GM13977 (cell line): ENCODE measurements around the gene CXCL12.

ENCODE experiments used
- DNase-seq: peaks from one replicate; pipeline ENCODE4 v3.0.0; 2012; ENCODE audit warnings: low spot score
- in situ Hi-C: fragments of 300-500 bp; cut with MboI; formaldehyde crosslinking; loops from one replicate; pipeline ENCODE4 v1.12.0; 2022; ENCODE audit warnings: low sequenced_read_pairs, low pct_unique_long_range_greater_than_20kb, mixed read lengths, inconsistent platforms; ENCODE audit not compliant: unreplicated experiment
- TF ChIP-seq, protein P1 (sequence below): IDR thresholded peaks from 2 replicates; pipeline ENCODE4 v1.5.1; 2012; ENCODE audit warnings: mild to moderate bottlenecking, control low read depth; ENCODE audit not compliant: insufficient read depth; ENCODE audit errors: extremely low read depth, missing control alignments

The CXCL12 gene

DNA sequence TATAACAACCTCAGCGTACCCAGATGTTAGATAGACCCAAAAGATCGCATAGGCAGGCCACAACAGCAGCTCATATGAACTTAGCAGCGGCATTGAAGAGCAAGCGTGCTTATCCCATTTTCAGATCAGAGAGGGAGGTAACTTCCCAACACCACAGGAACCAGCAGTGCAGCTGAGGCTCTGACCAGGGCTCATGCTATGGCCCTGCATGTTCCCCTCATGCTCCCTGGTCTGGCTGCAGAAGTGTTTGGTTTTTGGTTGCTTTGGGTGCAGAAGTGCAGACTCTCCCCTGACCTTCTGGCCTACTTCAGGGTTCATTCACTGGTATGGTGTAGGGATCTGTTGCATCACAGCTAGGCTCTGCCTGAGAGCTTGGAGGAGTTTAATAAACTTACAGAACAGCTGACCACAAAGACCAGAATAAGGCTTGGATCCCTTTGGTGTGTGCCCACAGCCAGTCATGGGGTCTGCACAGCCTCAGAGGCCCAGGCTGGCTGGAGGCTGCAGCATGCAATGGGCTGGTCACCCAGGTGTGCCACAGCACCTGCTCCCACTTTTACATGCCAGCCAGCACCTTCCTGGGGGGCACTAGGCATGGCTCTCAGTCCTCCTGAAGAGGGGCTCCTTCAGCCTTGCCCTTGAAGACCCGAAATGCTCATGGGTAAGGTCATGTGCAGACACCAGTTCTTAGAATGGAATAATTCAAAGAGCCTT lies 9.1 kb upstream of the CXCL12 start:
- DNase-seq = no peak
- TF ChIP-seq, protein P1, sequence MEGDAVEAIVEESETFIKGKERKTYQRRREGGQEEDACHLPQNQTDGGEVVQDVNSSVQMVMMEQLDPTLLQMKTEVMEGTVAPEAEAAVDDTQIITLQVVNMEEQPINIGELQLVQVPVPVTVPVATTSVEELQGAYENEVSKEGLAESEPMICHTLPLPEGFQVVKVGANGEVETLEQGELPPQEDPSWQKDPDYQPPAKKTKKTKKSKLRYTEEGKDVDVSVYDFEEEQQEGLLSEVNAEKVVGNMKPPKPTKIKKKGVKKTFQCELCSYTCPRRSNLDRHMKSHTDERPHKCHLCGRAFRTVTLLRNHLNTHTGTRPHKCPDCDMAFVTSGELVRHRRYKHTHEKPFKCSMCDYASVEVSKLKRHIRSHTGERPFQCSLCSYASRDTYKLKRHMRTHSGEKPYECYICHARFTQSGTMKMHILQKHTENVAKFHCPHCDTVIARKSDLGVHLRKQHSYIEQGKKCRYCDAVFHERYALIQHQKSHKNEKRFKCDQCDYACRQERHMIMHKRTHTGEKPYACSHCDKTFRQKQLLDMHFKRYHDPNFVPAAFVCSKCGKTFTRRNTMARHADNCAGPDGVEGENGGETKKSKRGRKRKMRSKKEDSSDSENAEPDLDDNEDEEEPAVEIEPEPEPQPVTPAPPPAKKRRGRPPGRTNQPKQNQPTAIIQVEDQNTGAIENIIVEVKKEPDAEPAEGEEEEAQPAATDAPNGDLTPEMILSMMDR = no peak
- in situ Hi-C loops = loop anchor here (25.0 kb wide), 1 partner anchor 468 kb away; no protein-coding TSS in a partner anchor

DNA sequence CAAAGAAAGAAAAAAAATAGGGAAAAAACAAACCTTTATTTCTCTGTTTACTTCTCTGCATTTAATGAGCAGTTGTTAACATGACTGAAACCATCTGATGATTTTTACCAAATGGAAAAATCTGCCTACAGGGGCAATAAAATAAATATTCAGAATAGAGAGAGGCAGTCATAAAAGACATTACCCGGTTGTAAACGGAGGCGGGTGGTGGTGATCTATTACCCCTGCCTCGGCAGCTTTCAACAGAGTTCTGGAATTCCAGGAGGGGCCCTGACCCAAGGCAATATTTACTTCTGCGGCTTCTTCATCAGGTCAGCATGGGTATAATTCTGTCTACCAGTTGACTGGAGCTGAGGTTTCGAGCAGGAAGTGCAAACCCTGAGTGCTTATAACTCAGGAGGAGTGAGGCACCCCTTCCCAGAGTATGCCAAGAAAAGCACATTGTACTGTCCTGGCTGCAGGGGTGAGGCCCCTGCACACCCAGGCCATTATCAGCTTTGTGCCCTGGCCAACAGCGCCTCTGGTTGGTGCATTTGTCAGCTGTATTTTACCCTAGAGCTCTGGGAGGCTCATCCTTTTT lies 8.2 kb upstream of the CXCL12 start:
- in situ Hi-C loops = loop anchor here (25.0 kb wide), 1 partner anchor 469 kb away; no protein-coding TSS in a partner anchor
- TF ChIP-seq, protein P1 = no peak
- DNase-seq = no peak

DNA sequence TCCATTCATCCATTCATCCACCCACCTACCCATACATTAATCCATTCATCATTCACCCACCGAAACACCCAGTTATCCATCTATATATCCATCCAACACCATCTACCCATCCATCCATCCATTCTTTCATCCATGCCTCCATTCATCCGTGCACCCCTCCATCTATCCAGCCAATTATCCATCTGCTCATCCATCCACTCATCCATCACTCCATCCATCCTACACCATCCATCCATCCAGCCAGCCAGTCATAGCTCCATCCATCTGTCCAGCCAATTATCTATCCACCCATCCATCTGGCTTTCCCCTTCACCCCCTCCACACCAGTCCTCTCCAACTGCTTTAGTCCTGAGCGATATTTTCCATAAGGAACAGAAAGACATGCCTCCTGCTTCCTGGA lies 7.5 kb upstream of the CXCL12 start:
- in situ Hi-C loops = loop anchor here (25.0 kb wide), 1 partner anchor 470 kb away; no protein-coding TSS in a partner anchor
- DNase-seq = no peak
- TF ChIP-seq, protein P1 = no peak

DNA sequence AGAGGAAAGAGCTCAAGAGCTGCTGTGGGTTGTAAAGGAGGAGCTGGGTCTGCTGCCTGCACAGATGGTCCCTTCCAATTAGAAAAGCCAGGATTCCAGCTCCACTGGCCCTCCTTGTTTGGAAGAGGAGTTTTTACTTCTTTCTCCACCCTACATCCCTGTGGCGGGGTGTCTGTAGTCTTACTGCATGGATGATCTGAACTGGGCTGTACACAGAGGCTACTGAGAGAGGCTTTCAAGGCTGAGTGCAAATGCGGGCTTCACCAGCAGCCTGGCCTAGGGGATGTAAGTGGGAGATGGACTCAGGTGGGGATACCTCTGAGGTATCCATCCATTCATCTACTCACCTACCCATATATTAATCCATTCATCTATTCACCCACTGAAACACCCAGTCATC lies 7.1 kb upstream of the CXCL12 start:
- in situ Hi-C loops = loop anchor here (25.0 kb wide), 1 partner anchor 470 kb away; no protein-coding TSS in a partner anchor
- TF ChIP-seq, protein P1 = no peak

DNA sequence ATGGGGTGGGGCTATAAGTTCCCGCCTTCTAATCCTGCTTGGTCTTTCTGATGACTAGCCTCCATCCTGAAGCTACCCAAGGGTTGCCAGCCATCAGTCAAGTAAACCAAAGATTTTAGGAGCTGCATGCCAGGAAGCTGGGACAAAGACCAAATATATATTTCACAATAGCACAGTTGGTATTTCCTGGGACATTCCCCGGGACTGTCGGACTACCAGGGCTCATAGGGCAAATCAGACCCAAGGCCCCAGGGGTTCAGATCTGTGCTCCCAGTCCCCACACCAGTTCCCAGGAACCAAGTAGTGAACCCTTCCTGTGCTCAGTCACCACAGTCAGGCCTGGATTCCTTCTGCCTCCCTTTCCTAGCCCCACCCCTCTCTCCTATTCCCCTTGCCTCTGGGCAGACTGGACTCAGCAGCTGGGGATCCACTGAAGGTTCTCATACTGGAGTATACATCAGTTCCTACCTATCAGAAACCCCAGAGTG lies 5.7 kb upstream of the CXCL12 start:
- TF ChIP-seq, protein P1 = no peak
- in situ Hi-C loops = loop anchor here (25.0 kb wide), 1 partner anchor 472 kb away; no protein-coding TSS in a partner anchor

More for the DNA sequence above, 7.1 kb upstream of the CXCL12 start:
- DNase-seq = no peak

DNA sequence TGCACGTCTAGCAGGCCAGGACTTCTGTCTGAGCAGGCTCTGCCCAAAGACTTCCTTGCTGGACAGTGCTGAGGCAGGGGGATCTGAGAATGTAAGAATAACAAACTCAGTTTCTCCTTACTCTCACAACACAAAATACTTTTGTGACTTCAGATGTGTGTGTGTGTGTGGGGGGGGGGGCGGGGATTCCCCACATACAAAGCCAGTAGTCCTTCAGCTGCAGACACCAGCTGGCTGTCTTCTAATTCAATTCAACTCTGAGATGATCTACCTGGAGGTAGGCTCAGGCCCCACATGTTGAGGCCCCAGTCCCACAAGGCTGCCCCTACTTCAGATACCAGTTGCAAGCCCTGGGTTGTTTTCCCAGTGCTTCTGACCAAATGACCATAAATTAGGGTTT lies 4.7 kb upstream of the CXCL12 start:
- DNase-seq = peak; percentile 68
- in situ Hi-C loops = loop anchor here (25.0 kb wide), 1 partner anchor 473 kb away; no protein-coding TSS in a partner anchor
- TF ChIP-seq, protein P1 = no peak

More for the DNA sequence above, 5.7 kb upstream of the CXCL12 start:
- DNase-seq = no peak
